Duodenal mucosa (tissue), 2 donors: ENCODE data around the gene VAT1.

Experiments
- H3K27ac ChIP-seq: one replicate; pipeline ENCODE4 v1.7.0; 2013; ENCODE audit warnings: low read depth, low read length
- H3K27me3 ChIP-seq, 2 donors: one replicate each; pipeline ENCODE4 v1.7.0; 2013; ENCODE audit warnings: low read length in 2 of 2, control low read depth in 1 of 2; ENCODE audit not compliant: insufficient read depth in 2 of 2, control insufficient read depth in 1 of 2
- H3K36me3 ChIP-seq, 2 donors: one replicate each; pipeline ENCODE4 v1.7.0; 2013; ENCODE audit warnings: low read length in 2 of 2, control low read depth in 1 of 2; ENCODE audit not compliant: insufficient read depth in 2 of 2, control insufficient read depth in 1 of 2
- H3K4me1 ChIP-seq, 2 donors: one replicate each; pipeline ENCODE4 v1.7.0; 2013; ENCODE audit warnings: low read length in 2 of 2, control low read depth in 1 of 2; ENCODE audit not compliant: insufficient read depth in 2 of 2, control insufficient read depth in 1 of 2
- H3K4me3 ChIP-seq, 2 donors: one replicate each; pipeline ENCODE4 v1.7.0; 2013; ENCODE audit warnings: low read length in 2 of 2, low read depth in 1 of 2
- H3K9ac ChIP-seq, 2 donors: one replicate each; pipeline ENCODE4 v1.7.0; 2013; ENCODE audit warnings: low read length in 2 of 2, low read depth in 1 of 2
- H3K9me3 ChIP-seq, 2 donors: one replicate each; pipeline ENCODE4 v1.7.0; 2013; ENCODE audit warnings: low read length in 2 of 2, control low read depth in 1 of 2; ENCODE audit not compliant: control insufficient read depth in 1 of 2

The VAT1 gene

GRCh38 chr17:43018932-43019331 is 3.3 kb downstream of the VAT1 start:
- peaks cover 17 to 25% of the 10 kb centered on the region in 2 donors for H3K36me3 ChIP-seq
- no peak overlapping the region for H3K27ac ChIP-seq
- H3K9me3 ChIP-seq: no peaks in the 10 kb centered on the region
- no peak overlapping the region for H3K4me3 ChIP-seq
- H3K4me1 ChIP-seq: peaks cover 15 to 38% of the 10 kb centered on the region in 2 donors
- H3K9ac ChIP-seq: no peak overlapping the region
- no peaks in the 10 kb centered on the region for H3K27me3 ChIP-seq

- Histone ChIP-seq H3K4me3 (no peak overlapping the region), H3K9ac (no peak overlapping the region), H3K27ac (no peak overlapping the region), H3K4me1 (peaks cover 15 to 38% of the 10 kb centered on the region in 2 donors), H3K9me3 (no peaks in the 10 kb centered on the region), H3K36me3 (peaks cover 22 to 32% of the 10 kb centered on the region in 2 donors), H3K27me3 (no peaks in the 10 kb centered on the region)
These were observed 4.0 kb downstream of the VAT1 start for GRCh38 chr17:43018008-43018853.

GRCh38 chr17:43016216-43016615 is 6.0 kb downstream of the VAT1 start:
- H3K36me3 ChIP-seq: peaks cover 30 to 37% of the 10 kb centered on the region in 2 donors
- peak overlapping the region; percentile 35 for H3K27ac ChIP-seq
- H3K9me3 ChIP-seq: no peaks in the 10 kb centered on the region
- H3K27me3 ChIP-seq: no peaks in the 10 kb centered on the region
- no peak overlapping the region for H3K4me3 ChIP-seq
- H3K9ac ChIP-seq: no peak overlapping the region
- H3K4me1 ChIP-seq: peaks cover 23 to 40% of the 10 kb centered on the region in 2 donors

- no peak overlapping the region for H3K4me3 ChIP-seq
- peaks cover 29 to 43% of the 10 kb centered on the region in 2 donors for H3K4me1 ChIP-seq
- H3K27ac ChIP-seq: no peak overlapping the region
- peaks cover 30 to 37% of the 10 kb centered on the region in 2 donors for H3K36me3 ChIP-seq
- no peaks in the 10 kb centered on the region for H3K9me3 ChIP-seq
- H3K27me3 ChIP-seq: no peaks in the 10 kb centered on the region
- H3K9ac ChIP-seq: no peak overlapping the region
These were observed 6.6 kb downstream of the VAT1 start for GRCh38 chr17:43015579-43015978.

GRCh38 chr17:43014649-43015542 is 7.3 kb downstream of the VAT1 start:
- Histone ChIP-seq H3K36me3 (peaks cover 30 to 37% of the 10 kb centered on the region in 2 donors), H3K27me3 (no peaks in the 10 kb centered on the region), H3K27ac (no peak overlapping the region), H3K9me3 (no peaks in the 10 kb centered on the region), H3K4me1 (peaks cover 30 to 43% of the 10 kb centered on the region in 2 donors), H3K9ac (no peak overlapping the region), H3K4me3 (no peak overlapping the region)

- H3K4me1 ChIP-seq: peaks cover 24 to 36% of the 10 kb centered on the region in 2 donors
- no peak overlapping the region for H3K9ac ChIP-seq
- no peak overlapping the region for H3K4me3 ChIP-seq
- H3K9me3 ChIP-seq: no peaks in the 10 kb centered on the region
- no peak overlapping the region for H3K27ac ChIP-seq
- H3K36me3 ChIP-seq: peaks cover 30 to 37% of the 10 kb centered on the region in 2 donors
- H3K27me3 ChIP-seq: no peaks in the 10 kb centered on the region
These were observed 8.1 kb downstream of the VAT1 start for GRCh38 chr17:43014020-43014648.

- Histone ChIP-seq H3K4me1 (peaks cover 24 to 29% of the 10 kb centered on the region in 2 donors), H3K36me3 (peaks cover 30 to 34% of the 10 kb centered on the region in 2 donors), H3K9ac (no peak overlapping the region), H3K4me3 (no peak overlapping the region), H3K27me3 (no peaks in the 10 kb centered on the region), H3K9me3 (no peaks in the 10 kb centered on the region), H3K27ac (no peak overlapping the region)
These were observed 8.9 kb downstream of the VAT1 start for GRCh38 chr17:43013296-43013695.

GRCh38 chr17:43011728-43012472 is 10.3 kb downstream of the VAT1 start:
- H3K9ac ChIP-seq: peak overlapping the region in 1 of 2 donors; percentile 34
- peaks cover 30 to 33% of the 10 kb centered on the region in 2 donors for H3K36me3 ChIP-seq
- no peak overlapping the region for H3K27ac ChIP-seq
- H3K4me3 ChIP-seq: no peak overlapping the region
- peaks cover 24 to 26% of the 10 kb centered on the region in 2 donors for H3K4me1 ChIP-seq
- no peaks in the 10 kb centered on the region for H3K9me3 ChIP-seq
- no peaks in the 10 kb centered on the region for H3K27me3 ChIP-seq

- H3K9me3 ChIP-seq: no peaks in the 10 kb centered on the region
- no peak overlapping the region for H3K4me3 ChIP-seq
- peaks cover 19% of the 10 kb centered on the region in 2 donors for H3K4me1 ChIP-seq
- H3K27me3 ChIP-seq: no peaks in the 10 kb centered on the region
- H3K27ac ChIP-seq: peak overlapping the region; percentile 7
- peaks cover 23 to 27% of the 10 kb centered on the region in 2 donors for H3K36me3 ChIP-seq
- H3K9ac ChIP-seq: peak overlapping the region in 1 of 2 donors; percentile 13
These were observed 11.4 kb downstream of the VAT1 start for GRCh38 chr17:43010667-43011308.
